Mucosa of stomach (tissue), 1 donor: ENCODE measurements around the gene FBXL17.

Experiments used
- H3K27me3 ChIP-seq: one replicate; pipeline ENCODE4 v1.7.0; 2013; ENCODE audit warnings: mild to moderate bottlenecking, low read length; ENCODE audit not compliant: control insufficient read depth, insufficient read depth
- H3K36me3 ChIP-seq: one replicate; pipeline ENCODE4 v1.7.0; 2013; ENCODE audit warnings: low read length; ENCODE audit not compliant: control insufficient read depth, insufficient read depth
- H3K4me1 ChIP-seq: one replicate; pipeline ENCODE4 v1.7.0; 2013; ENCODE audit warnings: mild to moderate bottlenecking, low read length; ENCODE audit not compliant: control insufficient read depth, insufficient read depth
- H3K4me3 ChIP-seq: one replicate; pipeline ENCODE4 v1.7.0; 2013; ENCODE audit warnings: low read length
- H3K9ac ChIP-seq: one replicate; pipeline ENCODE4 v1.7.0; 2013; ENCODE audit warnings: mild to moderate bottlenecking, low read length, moderate library complexity
- H3K9me3 ChIP-seq: one replicate; pipeline ENCODE4 v1.7.0; 2013; ENCODE audit warnings: mild to moderate bottlenecking, low read length, moderate library complexity; ENCODE audit not compliant: control insufficient read depth
- donor health status: Pancreatic carcinoma.

FBXL17 gene

GRCh38 chr5:107869438-107870115 is 512.3 kb downstream of the FBXL17 start:
- Histone ChIP-seq H3K9ac (no peak overlapping the region), H3K36me3 (no peaks in the 10 kb centered on the region), H3K9me3 (no peaks in the 10 kb centered on the region), H3K4me3 (no peak overlapping the region), H3K4me1 (peaks cover 9% of the 10 kb centered on the region), H3K27me3 (no peaks in the 10 kb centered on the region)

- Histone ChIP-seq H3K4me3 (no peak overlapping the region), H3K27me3 (no peaks in the 10 kb centered on the region), H3K4me1 (peaks cover 9% of the 10 kb centered on the region), H3K36me3 (no peaks in the 10 kb centered on the region), H3K9me3 (no peaks in the 10 kb centered on the region), H3K9ac (no peak overlapping the region)
These were observed 513.1 kb downstream of the FBXL17 start for GRCh38 chr5:107868650-107869409.

GRCh38 chr5:107867266-107867665 is 514.6 kb downstream of the FBXL17 start:
- no peak overlapping the region for H3K4me3 ChIP-seq
- peaks cover 9% of the 10 kb centered on the region for H3K4me1 ChIP-seq
- no peaks in the 10 kb centered on the region for H3K27me3 ChIP-seq
- no peaks in the 10 kb centered on the region for H3K9me3 ChIP-seq
- no peaks in the 10 kb centered on the region for H3K36me3 ChIP-seq
- no peak overlapping the region for H3K9ac ChIP-seq

- Histone ChIP-seq H3K4me1 (peaks cover 3% of the 10 kb centered on the region), H3K9me3 (no peaks in the 10 kb centered on the region), H3K4me3 (no peak overlapping the region), H3K36me3 (no peaks in the 10 kb centered on the region), H3K9ac (no peak overlapping the region), H3K27me3 (no peaks in the 10 kb centered on the region)
These were observed 517.1 kb downstream of the FBXL17 start for GRCh38 chr5:107864793-107865192.

- no peaks in the 10 kb centered on the region for H3K4me1 ChIP-seq
- no peaks in the 10 kb centered on the region for H3K36me3 ChIP-seq
- H3K9me3 ChIP-seq: no peaks in the 10 kb centered on the region
- no peak overlapping the region for H3K9ac ChIP-seq
- no peaks in the 10 kb centered on the region for H3K27me3 ChIP-seq
- no peak overlapping the region for H3K4me3 ChIP-seq
These were observed 518.8 kb downstream of the FBXL17 start for GRCh38 chr5:107863125-107863524.

GRCh38 chr5:107861565-107861964 is 520.3 kb downstream of the FBXL17 start:
- no peak overlapping the region for H3K4me3 ChIP-seq
- no peaks in the 10 kb centered on the region for H3K9me3 ChIP-seq

GRCh38 chr5:107860044-107860443 is 521.9 kb downstream of the FBXL17 start:
- Histone ChIP-seq H3K27me3 (no peaks in the 10 kb centered on the region), H3K36me3 (no peaks in the 10 kb centered on the region), H3K4me3 (no peak overlapping the region), H3K4me1 (no peaks in the 10 kb centered on the region), H3K9ac (no peak overlapping the region), H3K9me3 (no peaks in the 10 kb centered on the region)

More at GRCh38 chr5:107861565-107861964, 520.3 kb downstream of the FBXL17 start:
- H3K36me3 ChIP-seq: no peaks in the 10 kb centered on the region
- H3K9ac ChIP-seq: no peak overlapping the region
- H3K4me1 ChIP-seq: no peaks in the 10 kb centered on the region
- H3K27me3 ChIP-seq: no peaks in the 10 kb centered on the region

GRCh38 chr5:107858788-107859187 is 523.1 kb downstream of the FBXL17 start:
- Histone ChIP-seq H3K4me1 (no peaks in the 10 kb centered on the region), H3K27me3 (no peaks in the 10 kb centered on the region), H3K9ac (no peak overlapping the region), H3K9me3 (no peaks in the 10 kb centered on the region), H3K4me3 (no peak overlapping the region), H3K36me3 (no peaks in the 10 kb centered on the region)

- Histone ChIP-seq H3K9me3 (no peaks in the 10 kb centered on the region), H3K4me3 (no peak overlapping the region), H3K9ac (no peak overlapping the region), H3K36me3 (no peaks in the 10 kb centered on the region), H3K4me1 (no peaks in the 10 kb centered on the region), H3K27me3 (no peaks in the 10 kb centered on the region)
These were observed 523.6 kb downstream of the FBXL17 start for GRCh38 chr5:107858324-107858723.

- Histone ChIP-seq H3K4me1 (no peaks in the 10 kb centered on the region), H3K9ac (no peak overlapping the region), H3K9me3 (no peaks in the 10 kb centered on the region), H3K4me3 (no peak overlapping the region), H3K36me3 (no peaks in the 10 kb centered on the region), H3K27me3 (no peaks in the 10 kb centered on the region)
These were observed 524.1 kb downstream of the FBXL17 start for GRCh38 chr5:107857785-107858184.

GRCh38 chr5:107855171-107855570 is 526.7 kb downstream of the FBXL17 start:
- Histone ChIP-seq H3K9me3 (no peaks in the 10 kb centered on the region), H3K4me3 (no peak overlapping the region), H3K4me1 (no peaks in the 10 kb centered on the region), H3K9ac (no peak overlapping the region), H3K36me3 (no peaks in the 10 kb centered on the region), H3K27me3 (no peaks in the 10 kb centered on the region)

- Histone ChIP-seq H3K36me3 (no peaks in the 10 kb centered on the region), H3K4me3 (no peak overlapping the region), H3K9me3 (no peaks in the 10 kb centered on the region), H3K9ac (no peak overlapping the region), H3K4me1 (no peaks in the 10 kb centered on the region), H3K27me3 (no peaks in the 10 kb centered on the region)
These were observed 528.2 kb downstream of the FBXL17 start for GRCh38 chr5:107853696-107854095.
